GM12801 (cell line): Measurements from ENCODE around the gene SLIT3.

Experiments
- TF ChIP-seq, protein P1 (sequence below): IDR thresholded peaks from one replicate; pipeline ENCODE4 v1.5.1; 2011; ENCODE audit warnings: control low read depth; ENCODE audit not compliant: insufficient read length; ENCODE audit errors: extremely low read depth

Gene SLIT3

DNA sequence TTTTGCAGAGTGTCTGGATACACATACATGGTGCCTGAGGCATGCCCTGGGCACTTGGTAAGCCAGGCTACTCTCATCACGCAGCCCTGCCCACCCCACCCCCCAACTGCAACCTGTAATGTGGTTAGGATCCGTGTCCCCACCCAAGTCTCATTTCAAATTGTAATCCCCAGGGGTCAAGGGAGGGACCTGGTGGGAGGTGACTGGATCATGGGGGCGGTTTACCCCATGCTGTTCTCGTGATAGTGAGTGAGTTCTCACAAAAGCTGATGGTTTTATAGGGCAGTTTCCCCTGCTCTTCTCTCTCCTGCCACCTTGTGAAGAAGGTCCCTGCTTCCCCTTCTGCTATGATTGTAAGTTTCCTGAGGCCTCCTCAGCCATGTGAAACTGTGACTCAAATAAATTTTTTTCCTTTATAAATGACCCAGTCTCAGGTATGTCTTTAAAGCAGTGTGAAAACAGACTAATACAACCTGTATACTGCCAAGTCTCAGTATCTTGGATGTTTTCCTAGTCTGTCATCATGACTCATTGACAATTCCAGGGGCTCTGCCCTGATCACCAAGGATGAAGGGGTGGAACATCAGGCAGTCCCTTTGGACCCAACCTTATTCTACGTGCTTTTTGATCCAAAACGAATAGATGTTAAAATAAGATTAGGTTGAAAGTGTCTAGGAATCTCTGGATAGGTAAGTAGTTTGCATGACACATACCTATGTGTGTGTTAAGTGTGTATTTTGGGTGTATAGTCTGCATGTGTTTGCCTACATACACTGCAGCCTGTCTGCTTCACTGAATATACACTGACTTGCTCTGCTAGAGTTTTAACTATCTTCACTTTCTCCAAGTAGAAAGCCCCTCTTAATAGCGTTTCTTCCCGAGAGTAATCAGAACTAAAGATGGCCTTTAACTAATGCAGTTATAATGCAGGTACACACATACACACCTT is 293.8 kb downstream of the SLIT3 start:
- TF ChIP-seq, protein P1, sequence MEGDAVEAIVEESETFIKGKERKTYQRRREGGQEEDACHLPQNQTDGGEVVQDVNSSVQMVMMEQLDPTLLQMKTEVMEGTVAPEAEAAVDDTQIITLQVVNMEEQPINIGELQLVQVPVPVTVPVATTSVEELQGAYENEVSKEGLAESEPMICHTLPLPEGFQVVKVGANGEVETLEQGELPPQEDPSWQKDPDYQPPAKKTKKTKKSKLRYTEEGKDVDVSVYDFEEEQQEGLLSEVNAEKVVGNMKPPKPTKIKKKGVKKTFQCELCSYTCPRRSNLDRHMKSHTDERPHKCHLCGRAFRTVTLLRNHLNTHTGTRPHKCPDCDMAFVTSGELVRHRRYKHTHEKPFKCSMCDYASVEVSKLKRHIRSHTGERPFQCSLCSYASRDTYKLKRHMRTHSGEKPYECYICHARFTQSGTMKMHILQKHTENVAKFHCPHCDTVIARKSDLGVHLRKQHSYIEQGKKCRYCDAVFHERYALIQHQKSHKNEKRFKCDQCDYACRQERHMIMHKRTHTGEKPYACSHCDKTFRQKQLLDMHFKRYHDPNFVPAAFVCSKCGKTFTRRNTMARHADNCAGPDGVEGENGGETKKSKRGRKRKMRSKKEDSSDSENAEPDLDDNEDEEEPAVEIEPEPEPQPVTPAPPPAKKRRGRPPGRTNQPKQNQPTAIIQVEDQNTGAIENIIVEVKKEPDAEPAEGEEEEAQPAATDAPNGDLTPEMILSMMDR = no peak

DNA sequence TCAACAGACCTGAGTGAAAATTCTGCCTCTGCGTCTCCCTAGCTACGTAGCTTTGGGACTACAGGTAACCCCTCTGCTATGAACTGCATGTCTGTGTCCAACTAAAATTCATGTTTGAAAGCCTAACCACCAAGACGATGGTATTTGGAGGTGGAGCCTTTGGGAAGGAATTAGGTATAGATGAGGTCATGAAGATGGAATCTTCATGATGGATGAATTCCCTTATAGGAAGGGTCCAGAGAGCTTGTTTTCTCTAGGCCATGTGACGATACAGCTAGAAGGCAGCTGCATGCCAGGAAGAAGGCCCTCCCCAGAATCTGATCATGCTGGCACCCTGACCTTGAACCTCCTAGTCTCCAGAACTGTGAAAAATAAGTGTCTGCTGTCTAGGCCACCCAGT is 296.4 kb downstream of the SLIT3 start:
- TF ChIP-seq, protein P1 = no peak

DNA sequence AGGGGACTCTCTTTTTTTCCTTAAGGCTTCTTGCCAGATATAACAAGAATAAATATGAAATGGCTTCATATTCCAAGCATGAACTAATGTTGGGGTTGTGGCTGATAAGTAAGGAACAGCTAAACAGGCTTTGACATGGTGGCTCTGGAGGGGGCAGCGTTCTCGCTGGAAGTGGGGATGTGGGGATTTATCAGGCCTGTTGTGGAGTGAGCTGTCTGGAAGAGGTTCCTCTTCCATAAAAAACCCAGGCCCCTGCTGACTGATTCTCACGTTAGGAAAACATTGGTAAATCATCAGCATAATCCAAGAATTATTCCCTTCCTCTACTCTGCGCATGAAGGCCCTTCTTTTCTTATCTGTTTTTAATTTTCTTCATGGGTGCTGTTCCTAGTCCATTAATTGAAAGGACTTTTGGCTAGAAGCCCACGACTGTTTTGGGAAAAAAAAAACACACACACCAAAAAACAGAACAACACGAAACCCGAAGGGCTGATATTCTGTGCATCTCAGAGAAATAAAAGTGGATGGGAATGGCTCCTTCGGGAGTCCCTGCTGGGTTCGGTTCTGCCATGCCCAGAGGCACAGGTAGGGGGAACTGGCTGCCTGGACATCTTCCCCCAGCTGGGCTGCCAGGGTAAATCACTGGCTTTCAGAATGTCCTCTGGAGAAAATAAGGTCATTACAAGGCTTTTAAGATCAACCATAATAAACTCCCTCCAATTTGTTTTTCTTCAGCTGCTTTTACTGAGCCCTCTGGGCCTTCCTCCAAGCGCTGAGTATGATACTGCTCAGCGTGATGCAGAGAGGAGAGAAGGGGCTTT is 297.0 kb downstream of the SLIT3 start:
- TF ChIP-seq, protein P1 = no peak

DNA sequence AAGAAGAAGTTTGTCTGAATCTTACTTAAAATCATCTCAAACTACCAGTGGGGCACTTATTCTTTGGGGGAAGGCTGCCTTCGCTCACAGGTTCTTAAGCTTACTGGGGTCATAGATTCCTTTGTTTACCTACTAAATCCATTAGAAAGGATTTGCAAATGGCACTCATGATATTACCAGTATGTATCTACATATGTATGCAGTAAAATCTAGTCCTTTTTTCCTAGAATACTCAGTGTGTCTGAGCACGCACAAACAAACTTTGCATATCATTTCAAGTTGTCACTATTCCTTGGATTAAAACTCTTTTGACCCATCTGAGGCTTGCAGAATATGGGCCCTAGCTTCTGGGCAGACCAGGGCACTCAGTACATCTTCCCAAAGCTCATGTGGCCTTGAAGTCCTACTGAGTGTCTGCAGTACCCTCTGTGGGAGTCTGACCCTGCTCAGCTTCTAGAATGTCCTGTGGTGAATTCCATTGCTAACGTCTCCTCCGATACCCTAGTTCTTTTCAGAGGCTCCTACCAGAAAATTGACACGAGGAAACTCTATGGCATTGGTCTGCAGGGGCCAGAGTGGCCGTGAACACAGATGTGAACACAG is 297.9 kb downstream of the SLIT3 start:
- TF ChIP-seq, protein P1 = no peak

DNA sequence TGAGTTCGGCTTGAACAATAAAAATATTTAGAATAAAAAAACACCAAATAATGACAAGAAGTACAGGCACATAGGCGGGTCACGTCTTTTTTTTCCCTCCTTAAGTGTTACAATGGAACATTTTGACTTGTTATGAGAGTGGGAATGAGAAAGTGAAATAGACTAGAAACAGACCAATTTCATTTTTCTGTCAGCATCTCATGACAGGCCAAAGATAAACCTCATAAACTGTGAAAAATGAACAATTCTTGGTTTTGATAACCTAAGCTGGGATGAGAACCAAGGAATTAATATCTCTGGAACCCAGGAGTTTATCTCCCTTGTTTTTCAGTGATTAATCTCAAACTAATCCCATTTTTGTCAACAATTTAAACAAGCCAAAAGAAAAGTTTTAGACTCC is 299.5 kb downstream of the SLIT3 start:
- TF ChIP-seq, protein P1 = no peak

DNA sequence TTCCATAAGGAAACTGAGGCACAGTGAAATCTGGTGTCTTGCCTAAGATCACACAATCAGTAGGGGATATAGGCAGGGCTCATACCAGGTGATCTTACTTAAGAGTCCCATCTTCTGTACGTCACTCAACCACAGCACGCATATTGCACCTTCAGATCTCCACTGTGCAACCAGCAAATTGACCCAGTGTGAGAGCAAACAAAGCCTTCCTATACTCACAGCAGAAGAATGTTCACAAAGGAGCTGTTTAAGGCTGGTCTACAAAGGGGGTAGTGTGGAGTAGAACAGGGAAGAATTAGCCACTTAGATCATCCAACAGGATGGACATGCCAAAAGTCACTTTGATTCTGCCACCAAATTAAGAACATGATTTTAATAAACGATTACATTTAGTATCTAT is 305.9 kb downstream of the SLIT3 start:
- TF ChIP-seq, protein P1 = no peak

DNA sequence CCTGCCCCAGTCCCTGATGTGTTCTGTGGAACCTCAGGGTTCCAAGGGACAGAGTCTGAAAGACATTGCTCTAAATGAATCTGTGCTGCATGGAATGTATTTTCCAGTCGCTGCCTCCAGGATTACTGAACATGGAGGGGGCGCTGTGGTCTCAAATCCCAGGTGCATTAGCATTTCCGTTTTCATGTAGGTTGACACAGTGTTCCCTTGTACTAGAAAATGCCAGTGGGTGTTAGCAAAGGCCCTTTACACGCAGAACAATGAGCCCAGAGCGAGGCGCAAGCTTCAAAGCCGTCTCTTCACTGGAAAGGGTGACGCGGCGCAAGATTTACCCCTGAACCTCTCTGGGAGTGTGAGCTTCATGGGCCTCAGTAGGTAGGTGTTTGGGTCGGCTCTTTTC is 308.3 kb downstream of the SLIT3 start:
- TF ChIP-seq, protein P1 = no peak
